Measurements from ENCODE around the gene CARD6. TPM values are rescaled to one million over a fixed set of nuclear protein-coding genes. Genes with fewer than 3 reads are reported as not detected.
"Not testable (repeated sequence)": the region's sequence is repeated elsewhere in the genome, so short reads cannot be mapped to it uniquely, and the experiment has no call there.

Gene CARD6
- not detected in 2 replicates for total RNA-seq (2014; rRNA removed; shearing (Covaris generic))

GRCh38 chr5:40841068-40841805, at the start of gene CARD6:
Gene CARD6 (plus strand): TSS chr5:40841367. CDS start chr5:40841383, 16 bp downstream.
- in situ Hi-C loops (cut with HindIII; ENCODE audit: low sequenced_read_pairs): no loop called here
- no peak for DNase-seq (ENCODE audit: low spot score)

GRCh38 chr5:40791715-40792139, 49.4 kb upstream of the CARD6 start:
- no peak for DNase-seq (ENCODE audit: low spot score)
- in situ Hi-C loops (cut with HindIII; ENCODE audit: low sequenced_read_pairs): no loop called here

GRCh38 chr5:40792691-40793090, 48.5 kb upstream of the CARD6 start:
- DNase-seq (ENCODE audit: low spot score); in situ Hi-C loops (cut with HindIII; ENCODE audit: low sequenced_read_pairs): not testable (repeated sequence)

GRCh38 chr5:40794340-40794739, 46.8 kb upstream of the CARD6 start:
- DNase-seq (ENCODE audit: low spot score); in situ Hi-C loops (cut with HindIII; ENCODE audit: low sequenced_read_pairs): not testable (repeated sequence)

- DNase-seq (ENCODE audit: low spot score); in situ Hi-C loops (cut with HindIII; ENCODE audit: low sequenced_read_pairs): not testable (repeated sequence)
Measured at GRCh38 chr5:40794877-40795276, 46.3 kb upstream of the CARD6 start.

- in situ Hi-C loops (cut with HindIII; ENCODE audit: low sequenced_read_pairs): no loop called here
- no peak for DNase-seq (ENCODE audit: low spot score)
Measured at GRCh38 chr5:40796487-40796889, 44.7 kb upstream of the CARD6 start.

- in situ Hi-C loops (cut with HindIII; ENCODE audit: low sequenced_read_pairs): no loop called here
- DNase-seq (ENCODE audit: low spot score): peak; percentile 53
Measured at GRCh38 chr5:40797273-40798011, 43.7 kb upstream of the CARD6 start.

GRCh38 chr5:40798012-40798800, 43.0 kb upstream of the CARD6 start, which contains the start of gene PRKAA1:
Gene PRKAA1 (minus strand): TSS chr5:40798374. CDS start chr5:40798189, 185 bp downstream.
- peak; percentile 90 for DNase-seq (ENCODE audit: low spot score)
- in situ Hi-C loops (cut with HindIII; ENCODE audit: low sequenced_read_pairs): no loop called here

- DNase-seq (ENCODE audit: low spot score): no peak
- in situ Hi-C loops (cut with HindIII; ENCODE audit: low sequenced_read_pairs): no loop called here
Measured at GRCh38 chr5:40798801-40799210, 42.4 kb upstream of the CARD6 start.

GRCh38 chr5:40799258-40799657, 41.9 kb upstream of the CARD6 start:
- no peak for DNase-seq (ENCODE audit: low spot score)
- in situ Hi-C loops (cut with HindIII; ENCODE audit: low sequenced_read_pairs): no loop called here

GRCh38 chr5:40801771-40802562, 39.2 kb upstream of the CARD6 start:
- in situ Hi-C loops (cut with HindIII; ENCODE audit: low sequenced_read_pairs): no loop called here

GRCh38 chr5:40812125-40812524, 29.0 kb upstream of the CARD6 start:
- in situ Hi-C loops (cut with HindIII; ENCODE audit: low sequenced_read_pairs): no loop called here
- no peak for DNase-seq (ENCODE audit: low spot score)

More at GRCh38 chr5:40801771-40802562, 39.2 kb upstream of the CARD6 start:
- DNase-seq (ENCODE audit: low spot score): no peak

- no peak for DNase-seq (ENCODE audit: low spot score)
- in situ Hi-C loops (cut with HindIII; ENCODE audit: low sequenced_read_pairs): no loop called here
Measured at GRCh38 chr5:40813698-40814281, 27.4 kb upstream of the CARD6 start.

- in situ Hi-C loops (cut with HindIII; ENCODE audit: low sequenced_read_pairs): no loop called here
Measured at GRCh38 chr5:40823459-40823858, 17.7 kb upstream of the CARD6 start.

GRCh38 chr5:40825461-40826043, 15.6 kb upstream of the CARD6 start:
- in situ Hi-C loops (cut with HindIII; ENCODE audit: low sequenced_read_pairs): not testable (repeated sequence)
- peak; percentile 46 for DNase-seq (ENCODE audit: low spot score)

More at GRCh38 chr5:40823459-40823858, 17.7 kb upstream of the CARD6 start:
- DNase-seq (ENCODE audit: low spot score): peak; percentile 38

- in situ Hi-C loops (cut with HindIII; ENCODE audit: low sequenced_read_pairs): no loop called here
- DNase-seq (ENCODE audit: low spot score): no peak
Measured at GRCh38 chr5:40826489-40827187, 14.5 kb upstream of the CARD6 start.

GRCh38 chr5:40827188-40827977, 13.8 kb upstream of the CARD6 start:
- DNase-seq (ENCODE audit: low spot score): no peak
- in situ Hi-C loops (cut with HindIII; ENCODE audit: low sequenced_read_pairs): no loop called here
